Suprapubic skin (tissue), 4 donors: Measurements from ENCODE around the gene MTRR. TPM values are rescaled to one million over a fixed set of nuclear protein-coding genes. Genes with fewer than 3 reads are reported as not detected.
A peak's percentile ranks its signal among the peaks of the same experiment; 100 is the strongest.

Experiments used
- DNase-seq, 2 donors: peaks; one replicate each; pipeline ENCODE4 v3.0.0-alpha.2; 2019; ENCODE audit warnings: low spot score in 2 of 2
- H3K27ac ChIP-seq: fragments of 200-600 bp; sonication (generic); one replicate; pipeline ENCODE4 v1.5.1; 2019
- H3K27me3 ChIP-seq: fragments of 200-600 bp; sonication (generic); one replicate; pipeline ENCODE4 v1.5.1; 2019
- H3K36me3 ChIP-seq: fragments of 200-600 bp; sonication (generic); one replicate; pipeline ENCODE4 v1.5.1; 2019
- H3K4me1 ChIP-seq: fragments of 200-600 bp; sonication (generic); one replicate; pipeline ENCODE4 v1.5.1; 2019
- H3K4me3 ChIP-seq: fragments of 200-600 bp; sonication (generic); one replicate; pipeline ENCODE4 v1.5.1; 2019; ENCODE audit warnings: mild to moderate bottlenecking
- H3K9me3 ChIP-seq: fragments of 200-600 bp; sonication (generic); one replicate; pipeline ENCODE4 v1.5.1; 2019
- CTCF ChIP-seq, 2 donors: fragments of 200-600 bp in 1 of 2; fragments of 450-650 bp in 1 of 2; sonication (generic) in 1 of 2; IDR thresholded peaks; one replicate each; pipeline ENCODE4 v1.5.1; 2016 to 2019; ENCODE audit warnings: antibody characterized with exemption in 2 of 2, mild to moderate bottlenecking in 1 of 2, moderate library complexity in 1 of 2
- EP300 ChIP-seq: sonication (generic); formaldehyde crosslinking; IDR thresholded peaks from one replicate; pipeline ENCODE4 v1.6.1; 2017; ENCODE audit warnings: antibody characterized with exemption
- POLR2A ChIP-seq, 2 donors: fragments of 450-650 bp; IDR thresholded peaks; one replicate each; pipeline ENCODE4 v1.6.1; 2017; ENCODE audit warnings: antibody characterized with exemption in 2 of 2, mild to moderate bottlenecking in 2 of 2, moderate library complexity in 2 of 2
- POLR2AphosphoS5 ChIP-seq, 3 donors: sonication (generic); formaldehyde crosslinking; IDR thresholded peaks; one replicate each; pipeline ENCODE4 v1.6.1; 2017; ENCODE audit warnings: antibody characterized with exemption in 3 of 3
- WGBS: methylation state at CpG from one replicate; pipeline ENCODE4 v1.1.5; 2018; 5-methylcytosine and 5-hydroxymethylcytosine counted together
- total RNA-seq, 4 donors: library from RNA; depleted of rRNA; stranded (reverse); fragments of >200 nt; gene quantifications; one replicate each; pipeline ENCODE4 v1.1.0, GENCODE V29; 2016

MTRR gene
- total RNA-seq, 4 donors from 2014 or later = 33.5 to 51.2 (median 38.4) TPM

DNA sequence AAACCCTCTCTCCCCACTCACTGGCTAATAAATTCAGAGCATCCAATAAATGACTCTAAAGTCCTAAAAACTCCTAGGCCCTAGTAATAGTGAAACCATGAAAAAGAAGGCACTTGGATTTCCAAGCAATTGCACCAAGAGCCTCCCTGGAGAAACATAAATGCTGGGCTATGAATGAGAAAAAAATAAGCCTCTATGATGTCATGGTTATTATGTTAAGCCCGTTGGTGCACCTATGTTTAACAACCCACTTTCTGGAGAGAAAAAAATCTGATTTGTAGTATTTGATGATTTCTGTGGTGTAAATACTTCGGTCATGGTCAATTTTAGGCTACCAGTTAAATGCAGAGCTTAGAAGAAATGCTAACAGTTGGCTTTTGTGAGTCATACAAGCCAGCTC lies 26.4 kb upstream of the MTRR start:
- Histone ChIP-seq H3K4me1 (no peaks in the 10 kb centered on the region), H3K36me3 (no peaks in the 10 kb centered on the region), H3K27ac (no peak overlapping the region), H3K27me3 (peaks cover 6% of the 10 kb centered on the region), H3K9me3 (no peaks in the 10 kb centered on the region), H3K4me3 (no peak overlapping the region)
- WGBS = 67% methylated on average over 2 of the region's 2 CpGs
- no peak for DNase-seq
- TF ChIP-seq CTCF (IDR thresholded peaks at IDR 0.05) = no peak
- no peak for TF ChIP-seq POLR2AphosphoS5 (IDR thresholded peaks at IDR 0.05)
- no peak for TF ChIP-seq POLR2A (IDR thresholded peaks at IDR 0.05)
- TF ChIP-seq EP300 = no peak

DNA sequence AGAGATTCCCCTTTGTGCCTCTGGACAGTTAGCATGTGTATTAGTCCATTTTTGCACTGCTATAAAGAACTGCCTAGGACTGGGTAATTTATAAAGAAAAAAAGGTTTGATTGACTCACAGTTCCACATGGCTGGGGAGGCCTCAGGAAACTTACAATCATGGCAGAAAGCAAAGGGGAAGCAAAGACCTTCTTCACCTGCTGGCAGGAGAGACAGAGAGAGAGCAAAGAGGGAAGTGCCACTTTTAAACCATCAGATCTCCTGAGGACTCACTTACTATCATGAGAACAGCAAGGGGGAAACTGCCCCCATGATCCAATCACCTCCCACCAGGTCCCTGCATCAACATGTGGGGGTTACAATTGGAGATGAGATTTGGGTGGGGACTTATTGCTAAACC lies 24.0 kb upstream of the MTRR start:
- no peaks in the 10 kb centered on the region for H3K9me3 ChIP-seq
- TF ChIP-seq CTCF (IDR thresholded peaks at IDR 0.05) = no peak
- no peak for TF ChIP-seq POLR2A (IDR thresholded peaks at IDR 0.05)
- TF ChIP-seq POLR2AphosphoS5 (IDR thresholded peaks at IDR 0.05) = no peak
- TF ChIP-seq EP300 = no peak
- no peak for DNase-seq

DNA sequence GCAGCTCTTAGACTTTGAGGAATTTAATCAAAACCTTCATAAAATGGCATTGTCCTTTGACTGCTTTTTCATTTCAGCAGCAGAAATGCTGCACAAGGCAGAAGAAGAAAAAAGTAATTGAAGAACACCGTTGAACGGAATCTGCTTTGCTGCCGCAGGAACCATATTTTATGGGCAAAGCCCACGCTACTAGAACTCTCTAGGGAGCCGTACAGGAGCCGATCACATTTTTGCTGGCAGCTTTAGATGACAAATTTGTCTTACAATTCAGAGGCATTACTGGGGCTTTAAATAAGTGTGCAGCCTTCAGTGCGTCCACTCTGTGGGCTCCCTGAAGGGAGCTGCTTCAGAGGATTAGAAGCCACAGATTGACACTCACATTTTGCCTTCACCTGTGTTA lies 23.4 kb upstream of the MTRR start:
- no peaks in the 10 kb centered on the region for H3K36me3 ChIP-seq
- H3K4me1 ChIP-seq = peaks cover 13% of the 10 kb centered on the region
- H3K9me3 ChIP-seq = no peaks in the 10 kb centered on the region
- DNase-seq = no peak
- no peak overlapping the region for H3K27ac ChIP-seq
- H3K4me3 ChIP-seq = no peak overlapping the region
- TF ChIP-seq POLR2AphosphoS5 (IDR thresholded peaks at IDR 0.05) (no peak), EP300 (no peak)
- H3K27me3 ChIP-seq = peaks cover 14% of the 10 kb centered on the region
- 71% methylated on average over 7 of the region's 7 CpGs for WGBS

More for the DNA sequence above, 24.0 kb upstream of the MTRR start:
- H3K4me1 ChIP-seq = peaks cover 6% of the 10 kb centered on the region
- no peak overlapping the region for H3K27ac ChIP-seq
- no peaks in the 10 kb centered on the region for H3K36me3 ChIP-seq
- H3K4me3 ChIP-seq = no peak overlapping the region
- peaks cover 9% of the 10 kb centered on the region for H3K27me3 ChIP-seq

DNA sequence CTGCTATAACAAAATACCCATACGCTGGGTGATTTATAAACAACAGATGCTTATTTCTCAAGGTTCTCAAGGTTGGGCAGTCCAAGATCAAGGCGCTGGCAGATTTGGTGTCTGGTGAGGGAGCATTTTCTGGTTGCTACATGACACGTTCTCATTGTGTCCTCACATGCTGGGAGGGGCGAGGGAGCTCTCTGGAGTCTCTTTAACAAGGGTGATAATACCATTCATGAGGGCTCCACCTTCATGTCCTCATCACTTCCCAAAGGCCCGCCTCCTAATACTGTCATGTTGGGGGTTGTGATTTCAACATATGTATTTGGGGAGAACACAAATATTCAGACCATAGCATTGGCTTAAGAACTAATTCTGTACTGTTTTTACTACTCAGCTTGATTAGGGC lies 22.6 kb upstream of the MTRR start:
- Histone ChIP-seq H3K4me1 (peaks cover 20% of the 10 kb centered on the region), H3K27me3 (peaks cover 14% of the 10 kb centered on the region), H3K4me3 (no peak overlapping the region), H3K36me3 (no peaks in the 10 kb centered on the region), H3K27ac (no peak overlapping the region), H3K9me3 (no peaks in the 10 kb centered on the region)
- 95% methylated on average over 5 of the region's 5 CpGs for WGBS
- TF ChIP-seq EP300 (no peak), POLR2A (IDR thresholded peaks at IDR 0.05) (no peak), POLR2AphosphoS5 (IDR thresholded peaks at IDR 0.05) (no peak), CTCF (IDR thresholded peaks at IDR 0.05) (no peak)
- no peak for DNase-seq

- Histone ChIP-seq H3K27ac (no peak overlapping the region), H3K9me3 (no peaks in the 10 kb centered on the region), H3K36me3 (no peaks in the 10 kb centered on the region), H3K4me1 (peaks cover 22% of the 10 kb centered on the region), H3K4me3 (no peak overlapping the region), H3K27me3 (peaks cover 8% of the 10 kb centered on the region)
- TF ChIP-seq CTCF (IDR thresholded peaks at IDR 0.05) (no peak), POLR2AphosphoS5 (IDR thresholded peaks at IDR 0.05) (no peak), EP300 (no peak), POLR2A (IDR thresholded peaks at IDR 0.05) (no peak)
- no peak for DNase-seq
- 49% methylated on average over 2 of the region's 2 CpGs for WGBS
Observed at GRCh38 chr5:7848296-7848695, 20.7 kb upstream of the MTRR start.

- Histone ChIP-seq H3K27me3 (peaks cover 8% of the 10 kb centered on the region), H3K4me1 (peaks cover 22% of the 10 kb centered on the region), H3K27ac (no peak overlapping the region), H3K9me3 (no peaks in the 10 kb centered on the region), H3K4me3 (peak overlapping the region; percentile 59), H3K36me3 (no peaks in the 10 kb centered on the region)
- no peak for TF ChIP-seq POLR2AphosphoS5 (IDR thresholded peaks at IDR 0.05)
- peak in 1 of 2 donors; percentile 21 for TF ChIP-seq CTCF (IDR thresholded peaks at IDR 0.05)
- no peak for TF ChIP-seq POLR2A (IDR thresholded peaks at IDR 0.05)
- TF ChIP-seq EP300 = no peak
- 9% methylated on average over 9 of the region's 44 CpGs for WGBS
- DNase-seq = peak; percentile 71 to 77
Observed at GRCh38 chr5:7849681-7850394, 19.1 kb upstream of the MTRR start.
